Keratinocyte (primary cell): ENCODE results near the gene LINC00237. TPM values are rescaled to one million over a fixed set of nuclear protein-coding genes. Genes with fewer than 3 reads are reported as not detected.

Experiments used
- DNase-seq: peaks from one replicate; pipeline ENCODE4 v3.0.0-alpha.2; 2011; ENCODE audit warnings: low read depth, missing footprints, low spot score
- FAIRE-seq: peaks from 2 replicates; lab custom pipeline; 2011; peaks lifted over from hg19 to GRCh38; lab: Jason Lieb, UNC
- H2AFZ ChIP-seq: 2 replicates; pipeline ENCODE4 v1.6.0; 2012; ENCODE audit warnings: low read length, control low read depth, inconsistent platforms; ENCODE audit not compliant: control insufficient read depth
- H3K27ac ChIP-seq: 2 replicates; pipeline ENCODE4 v1.5.1; 2011; ENCODE audit warnings: low read length; ENCODE audit not compliant: control insufficient read depth, insufficient read depth
- H3K27me3 ChIP-seq: 3 replicates; pipeline ENCODE4 v1.6.0; 2011; ENCODE audit warnings: low read length; ENCODE audit not compliant: control insufficient read depth, insufficient read depth; ENCODE audit errors: extremely low read depth
- H3K36me3 ChIP-seq, 2 experiments: 2 replicates in 1 of 2; 3 replicates in 1 of 2; pipeline ENCODE4 v1.5.1; 2011; ENCODE audit warnings: low read length in 2 of 2, mild to moderate bottlenecking in 1 of 2; ENCODE audit not compliant: control insufficient read depth in 2 of 2, insufficient read depth in 2 of 2; ENCODE audit errors: extremely low read depth in 1 of 2
- H3K4me1 ChIP-seq: 3 replicates; pipeline ENCODE4 v1.5.1; 2011; ENCODE audit warnings: low read length; ENCODE audit not compliant: control insufficient read depth, insufficient read depth; ENCODE audit errors: extremely low read depth
- H3K4me2 ChIP-seq: 3 replicates; pipeline ENCODE4 v1.6.0; 2011; ENCODE audit warnings: low read depth, low read length; ENCODE audit not compliant: control insufficient read depth, insufficient read depth; ENCODE audit errors: extremely low read depth
- H3K4me3 ChIP-seq, 3 experiments: fragments of 200-600 bp in 1 of 3; sonication (generic) in 1 of 3; 2 replicates in 2 of 3; 3 replicates in 1 of 3; pipeline ENCODE4 v1.5.1; 2011 to 2016; ENCODE audit warnings: low read length in 3 of 3, mild to moderate bottlenecking in 3 of 3, control low read depth in 2 of 3, inconsistent platforms in 1 of 3, low read depth in 1 of 3, mixed read lengths in 1 of 3, mixed run types in 1 of 3, moderate library complexity in 1 of 3; ENCODE audit not compliant: control insufficient read depth in 2 of 3, insufficient read depth in 2 of 3; ENCODE audit errors: extremely low read depth in 1 of 3
- H3K79me2 ChIP-seq: 2 replicates; pipeline ENCODE4 v1.6.0; 2012; ENCODE audit warnings: low read length; ENCODE audit not compliant: control insufficient read depth, insufficient read depth
- H3K9ac ChIP-seq: 3 replicates; pipeline ENCODE4 v1.6.0; 2011; ENCODE audit warnings: low read length; ENCODE audit not compliant: control insufficient read depth, insufficient read depth; ENCODE audit errors: extremely low read depth
- H3K9me1 ChIP-seq: 3 replicates; pipeline ENCODE4 v1.6.0; 2011; ENCODE audit warnings: low read length; ENCODE audit not compliant: control insufficient read depth, insufficient read depth; ENCODE audit errors: extremely low read depth
- H3K9me3 ChIP-seq: 2 replicates; pipeline ENCODE4 v1.5.1; 2012; ENCODE audit warnings: low read depth, low read length; ENCODE audit not compliant: control insufficient read depth
- H4K20me1 ChIP-seq: 3 replicates; pipeline ENCODE4 v1.6.0; 2011; ENCODE audit warnings: low read length; ENCODE audit not compliant: control insufficient read depth, insufficient read depth; ENCODE audit errors: extremely low read depth
- EZH2 ChIP-seq: IDR thresholded peaks from one replicate; pipeline ENCODE4 v1.6.1; 2012; ENCODE audit warnings: inconsistent platforms, mild to moderate bottlenecking, low read length, moderate library complexity
- dilution Hi-C: fragments of 300-500 bp; cut with MboI; formaldehyde crosslinking; loops from one replicate; pipeline ENCODE4 v1.7.0; 2020; ENCODE audit warnings: low sequenced_read_pairs; ENCODE audit not compliant: extremely low pct_ligation_motif_present
- polyA plus RNA-seq, 5 experiments: library from polyadenylated mRNA; depleted of rRNA in 3 of 5; stranded (reverse) in 3 of 5; stranded (forward) in 1 of 5; unstranded in 1 of 5; fragments of >200 nt; gene quantifications; 1 replicate in 1 of 5; 2 replicates in 3 of 5; 3 replicates in 1 of 5; pipeline versions ENCODE4 v1.2.1 to v1.2.3, GENCODE V29; 2011 to 2012; ENCODE audit warnings: missing spikeins in 2 of 5, low read depth in 1 of 5, low replicate concordance in 1 of 5
- TF ChIP-seq, protein P1 (sequence below), 3 experiments: IDR thresholded peaks in 1 of 3; conservative IDR thresholded peaks in 1 of 3; optimal IDR thresholded peaks in 1 of 3; 2 replicates in 2 of 3; 3 replicates in 1 of 3; pipeline versions ENCODE3 to v1.5.1; 2011; ENCODE audit warnings: low read length in 3 of 3, mild to moderate bottlenecking in 3 of 3, moderate library complexity in 2 of 3, control low read depth in 1 of 3, inconsistent platforms in 1 of 3; ENCODE audit not compliant: insufficient read depth in 2 of 3; ENCODE audit errors: extremely low read depth in 1 of 3

The LINC00237 gene
- polyA plus RNA-seq, 1 donor (not counting 4 experiments of a cell fraction or from before 2014, with no cell fraction given) = not detected

DNA sequence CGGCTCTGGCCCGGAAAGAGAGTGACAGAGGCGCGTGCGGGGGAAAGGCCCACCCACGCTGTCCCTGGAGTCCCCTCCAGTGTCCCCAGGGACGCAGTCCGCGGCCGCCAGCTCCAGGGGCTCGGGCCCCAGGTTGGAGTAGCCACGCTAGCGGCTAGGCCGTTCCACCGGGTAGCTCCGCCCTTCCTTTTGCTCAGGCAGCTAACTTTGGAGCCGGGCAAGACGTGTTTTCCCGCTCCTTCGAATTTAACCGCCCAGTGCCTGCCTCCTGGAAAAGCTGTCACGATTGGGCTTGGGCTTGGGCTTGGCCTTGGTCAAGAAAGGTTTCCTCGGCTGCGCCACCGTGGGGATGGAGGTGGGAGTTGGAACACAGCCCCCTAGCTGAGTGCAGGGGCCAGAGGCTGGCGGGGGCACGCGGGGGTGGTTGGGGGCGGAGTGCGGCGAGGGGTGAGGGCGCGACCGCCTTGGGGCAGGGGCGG is 4.7 kb downstream of the LINC00237 start:
- peaks cover 11% of the 10 kb centered on the region for H3K4me1 ChIP-seq
- H3K4me2 ChIP-seq = peak overlapping the region; percentile 94
- no peaks in the 10 kb centered on the region for H3K36me3 ChIP-seq

DNA sequence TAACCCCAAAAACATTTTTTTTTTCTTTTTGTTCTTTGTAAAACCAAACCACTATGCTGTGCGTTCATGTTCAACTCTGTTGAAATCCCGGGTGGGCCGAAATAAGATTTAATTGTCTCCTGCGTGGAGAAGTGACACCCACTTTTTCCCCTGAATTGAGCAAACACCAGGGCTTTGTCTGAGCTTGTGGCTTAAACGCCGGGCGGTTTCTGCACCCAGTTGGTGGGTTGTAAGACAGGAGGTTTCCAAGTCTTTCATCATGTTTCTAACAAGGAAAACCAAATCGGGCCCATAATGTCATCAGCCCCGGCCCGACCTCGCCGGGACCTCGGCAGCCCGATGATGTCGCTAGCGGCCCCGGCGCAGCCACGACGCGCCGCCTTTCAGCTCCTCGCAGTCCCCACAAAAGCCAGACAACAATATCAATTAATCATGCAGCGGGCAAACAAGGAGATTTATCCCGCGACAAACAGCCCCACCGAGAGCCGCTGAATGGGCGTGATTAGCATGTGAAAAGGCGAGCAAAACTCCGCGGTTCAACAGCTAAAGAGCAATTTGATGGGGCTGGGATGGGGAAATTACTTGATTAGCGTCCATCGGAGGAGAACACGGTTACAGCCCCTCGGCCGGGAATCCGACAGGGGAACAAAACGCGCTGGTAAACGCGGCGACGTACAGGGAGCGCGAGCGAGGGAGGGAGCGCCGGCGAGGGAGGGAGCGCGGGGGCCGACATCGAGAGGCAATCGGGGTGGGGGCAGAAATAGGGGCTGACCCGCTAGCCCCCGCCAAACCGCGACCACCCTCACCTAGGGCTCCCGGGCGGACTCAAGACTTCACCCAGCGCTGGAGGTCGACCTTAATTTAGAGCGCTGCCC is 5.3 kb downstream of the LINC00237 start:
- Histone ChIP-seq H2AFZ (peak overlapping the region; percentile 59), H3K36me3 (no peaks in the 10 kb centered on the region), H4K20me1 (no peaks in the 10 kb centered on the region), H3K27me3 (peaks cover 84% of the 10 kb centered on the region), H3K9ac (peak overlapping the region; percentile 66), H3K4me1 (peaks cover 11% of the 10 kb centered on the region), H3K79me2 (no peaks in the 10 kb centered on the region), H3K4me3 (peak overlapping the region; percentile 3 to 71 (median 68)), H3K27ac (no peak overlapping the region), H3K9me3 (no peaks in the 10 kb centered on the region), H3K9me1 (no peaks in the 10 kb centered on the region), H3K4me2 (peak overlapping the region; percentile 94)
- dilution Hi-C loops = no loop called here
- no peak for FAIRE-seq
- TF ChIP-seq, protein P1, sequence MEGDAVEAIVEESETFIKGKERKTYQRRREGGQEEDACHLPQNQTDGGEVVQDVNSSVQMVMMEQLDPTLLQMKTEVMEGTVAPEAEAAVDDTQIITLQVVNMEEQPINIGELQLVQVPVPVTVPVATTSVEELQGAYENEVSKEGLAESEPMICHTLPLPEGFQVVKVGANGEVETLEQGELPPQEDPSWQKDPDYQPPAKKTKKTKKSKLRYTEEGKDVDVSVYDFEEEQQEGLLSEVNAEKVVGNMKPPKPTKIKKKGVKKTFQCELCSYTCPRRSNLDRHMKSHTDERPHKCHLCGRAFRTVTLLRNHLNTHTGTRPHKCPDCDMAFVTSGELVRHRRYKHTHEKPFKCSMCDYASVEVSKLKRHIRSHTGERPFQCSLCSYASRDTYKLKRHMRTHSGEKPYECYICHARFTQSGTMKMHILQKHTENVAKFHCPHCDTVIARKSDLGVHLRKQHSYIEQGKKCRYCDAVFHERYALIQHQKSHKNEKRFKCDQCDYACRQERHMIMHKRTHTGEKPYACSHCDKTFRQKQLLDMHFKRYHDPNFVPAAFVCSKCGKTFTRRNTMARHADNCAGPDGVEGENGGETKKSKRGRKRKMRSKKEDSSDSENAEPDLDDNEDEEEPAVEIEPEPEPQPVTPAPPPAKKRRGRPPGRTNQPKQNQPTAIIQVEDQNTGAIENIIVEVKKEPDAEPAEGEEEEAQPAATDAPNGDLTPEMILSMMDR (optimal IDR thresholded peaks at IDR 0.05 in 1 of 3, IDR thresholded peaks at IDR 0.05 in 1 of 3, conservative IDR thresholded peaks at IDR 0.05 in 1 of 3; ENCODE audit: extremely low read depth in 1 of 3, insufficient read depth in 2 of 3, low read length in 3 of 3) = no peak
- peak; percentile 88 for TF ChIP-seq EZH2
- DNase-seq = no peak

More for the DNA sequence above, 4.7 kb downstream of the LINC00237 start:
- Histone ChIP-seq H4K20me1 (no peaks in the 10 kb centered on the region), H3K9me3 (no peaks in the 10 kb centered on the region), H3K4me3 (peak overlapping the region; percentile 3 to 71 (median 68)), H3K27ac (no peak overlapping the region), H3K27me3 (peaks cover 87% of the 10 kb centered on the region), H3K9ac (peak overlapping the region; percentile 66), H3K9me1 (no peaks in the 10 kb centered on the region), H3K79me2 (no peaks in the 10 kb centered on the region), H2AFZ (peak overlapping the region; percentile 12)
- DNase-seq (no peak), FAIRE-seq (no peak)
- dilution Hi-C loops = no loop called here
- TF ChIP-seq, protein P1 (optimal IDR thresholded peaks at IDR 0.05 in 1 of 3, IDR thresholded peaks at IDR 0.05 in 1 of 3, conservative IDR thresholded peaks at IDR 0.05 in 1 of 3; ENCODE audit: extremely low read depth in 1 of 3, insufficient read depth in 2 of 3, low read length in 3 of 3) = no peak
- TF ChIP-seq EZH2 = peak; percentile 3
